Retinal pigment epithelial cell (primary cell): ENCODE measurements around the gene LRP4.

Source experiments
- DNase-seq: peaks from one replicate; pipeline ENCODE4 v3.0.0-alpha.2; 2010; ENCODE audit warnings: low read depth
- H3K4me3 ChIP-seq: 2 replicates; pipeline ENCODE4 v1.5.1; 2011; ENCODE audit warnings: mild to moderate bottlenecking, low read length, control low read depth, moderate library complexity
- CTCF ChIP-seq: conservative IDR thresholded peaks from 2 replicates; pipeline ENCODE4 v1.5.1; 2011; ENCODE audit warnings: low read depth, low read length, control low read depth, inconsistent platforms

LRP4 gene

GRCh38 chr11:46858920-46859546 is 59.3 kb downstream of the LRP4 start:
- DNase-seq, result no peak
- H3K4me3 ChIP-seq, result no peak overlapping the region
- no peak for TF ChIP-seq CTCF

- no peak for DNase-seq
- no peak overlapping the region for H3K4me3 ChIP-seq
Observed at GRCh38 chr11:46857666-46858065, 60.7 kb downstream of the LRP4 start.

GRCh38 chr11:46856605-46857343 is 61.6 kb downstream of the LRP4 start:
- TF ChIP-seq CTCF, result no peak
- H3K4me3 ChIP-seq, result no peak overlapping the region
- DNase-seq, result no peak

More at GRCh38 chr11:46857666-46858065, 60.7 kb downstream of the LRP4 start:
- no peak for TF ChIP-seq CTCF

GRCh38 chr11:46855863-46856262 is 62.5 kb downstream of the LRP4 start:
- DNase-seq, result no peak
- TF ChIP-seq CTCF, result no peak

GRCh38 chr11:46855167-46855566 is 63.2 kb downstream of the LRP4 start:
- TF ChIP-seq CTCF, result no peak
- no peak overlapping the region for H3K4me3 ChIP-seq
- DNase-seq, result no peak

More at GRCh38 chr11:46855863-46856262, 62.5 kb downstream of the LRP4 start:
- no peak overlapping the region for H3K4me3 ChIP-seq

GRCh38 chr11:46850829-46851380 is 67.4 kb downstream of the LRP4 start:
- no peak for TF ChIP-seq CTCF
- DNase-seq, result no peak
- no peak overlapping the region for H3K4me3 ChIP-seq

GRCh38 chr11:46849631-46850030 is 68.7 kb downstream of the LRP4 start:
- no peak overlapping the region for H3K4me3 ChIP-seq
- no peak for TF ChIP-seq CTCF
- DNase-seq, result no peak
